Measurements from ENCODE around the gene UNC93A.
"Not testable (repeated sequence)": the region's sequence is repeated elsewhere in the genome, so short reads cannot be mapped to it uniquely, and the experiment has no call there.

The UNC93A gene

GRCh38 chr6:167272151-167272550 is 19.0 kb upstream of the UNC93A start:
- DNase-seq = no peak

- DNase-seq = no peak
Observed at GRCh38 chr6:167272696-167273379, 18.3 kb upstream of the UNC93A start.

- no peak for DNase-seq
Observed at GRCh38 chr6:167274270-167274669, 16.8 kb upstream of the UNC93A start.

- no peak for DNase-seq
Observed at GRCh38 chr6:167275001-167275400, 16.1 kb upstream of the UNC93A start.

- no peak for DNase-seq
Observed at GRCh38 chr6:167275436-167275835, 15.7 kb upstream of the UNC93A start.

GRCh38 chr6:167276772-167277533 is 14.2 kb upstream of the UNC93A start:
- no peak for DNase-seq

GRCh38 chr6:167278173-167278940 is 12.8 kb upstream of the UNC93A start:
- not testable (repeated sequence) for DNase-seq

GRCh38 chr6:167279766-167280446 is 11.2 kb upstream of the UNC93A start:
- DNase-seq = no peak

- not testable (repeated sequence) for DNase-seq
Observed at GRCh38 chr6:167280466-167280865, 10.6 kb upstream of the UNC93A start.

GRCh38 chr6:167282165-167282564 is 8.9 kb upstream of the UNC93A start:
- DNase-seq = no peak

GRCh38 chr6:167284565-167284964 is 6.5 kb upstream of the UNC93A start:
- not testable (repeated sequence) for DNase-seq

- DNase-seq = no peak
Observed at GRCh38 chr6:167285077-167285770, 5.9 kb upstream of the UNC93A start.

- DNase-seq = no peak
Observed at GRCh38 chr6:167287513-167288048, 3.5 kb upstream of the UNC93A start.

GRCh38 chr6:167288591-167289225 is 2.4 kb upstream of the UNC93A start:
- peak; percentile 12 for DNase-seq

- not testable (repeated sequence) for DNase-seq
Observed at GRCh38 chr6:167289291-167289690, 1.8 kb upstream of the UNC93A start.

GRCh38 chr6:167291623-167292300 is 647 bp downstream of the UNC93A start:
- DNase-seq = no peak

- DNase-seq = no peak
Observed at GRCh38 chr6:167292301-167293087, 1.4 kb downstream of the UNC93A start.

GRCh38 chr6:167293088-167293589 is 2.0 kb downstream of the UNC93A start:
- DNase-seq = no peak

- DNase-seq = no peak
Observed at GRCh38 chr6:167293590-167294091, 2.5 kb downstream of the UNC93A start.

GRCh38 chr6:167294241-167294640 is 3.1 kb downstream of the UNC93A start:
- DNase-seq = no peak
